ENCODE measurements around the gene UTP4.

Gene UTP4

GRCh38 chr16:69190598-69190997, 58.1 kb downstream of the UTP4 start:
- peak; percentile 95 for DNase-seq (ENCODE audit: low read depth)
- no peak overlapping the region for H3K4me3 ChIP-seq (ENCODE audit: low read depth, low read length)
- no peak for TF ChIP-seq MAX (IDR thresholded peaks at IDR 0.05; ENCODE audit: low read depth, low read length)
- no peak for TF ChIP-seq MYC (IDR thresholded peaks at IDR 0.05; ENCODE audit: low read depth, low read length)
- TF ChIP-seq POLR2A (IDR thresholded peaks at IDR 0.05; ENCODE audit: extremely low read depth, insufficient read length): no peak
- no peak for TF ChIP-seq CTCF (IDR thresholded peaks at IDR 0.05; ENCODE audit: low read depth, low read length)

GRCh38 chr16:69191136-69191535, 58.7 kb downstream of the UTP4 start:
- no peak for TF ChIP-seq MYC (IDR thresholded peaks at IDR 0.05; ENCODE audit: low read depth, low read length)
- no peak for TF ChIP-seq POLR2A (IDR thresholded peaks at IDR 0.05; ENCODE audit: extremely low read depth, insufficient read length)
- TF ChIP-seq CTCF (IDR thresholded peaks at IDR 0.05; ENCODE audit: low read depth, low read length): no peak
- TF ChIP-seq MAX (IDR thresholded peaks at IDR 0.05; ENCODE audit: low read depth, low read length): no peak
- H3K4me3 ChIP-seq (ENCODE audit: low read depth, low read length): no peak overlapping the region
- DNase-seq (ENCODE audit: low read depth): no peak

- no peak overlapping the region for H3K4me3 ChIP-seq (ENCODE audit: low read depth, low read length)
- no peak for TF ChIP-seq MYC (IDR thresholded peaks at IDR 0.05; ENCODE audit: low read depth, low read length)
- no peak for DNase-seq (ENCODE audit: low read depth)
Observed at GRCh38 chr16:69193855-69194254, 61.4 kb downstream of the UTP4 start.

GRCh38 chr16:69194488-69194887, 62.0 kb downstream of the UTP4 start:
- TF ChIP-seq MYC (IDR thresholded peaks at IDR 0.05; ENCODE audit: low read depth, low read length) (no peak), CTCF (IDR thresholded peaks at IDR 0.05; ENCODE audit: low read depth, low read length) (no peak), MAX (IDR thresholded peaks at IDR 0.05; ENCODE audit: low read depth, low read length) (no peak), POLR2A (IDR thresholded peaks at IDR 0.05; ENCODE audit: extremely low read depth, insufficient read length) (no peak)
- DNase-seq (ENCODE audit: low read depth): no peak

GRCh38 chr16:69195369-69196029, 63.0 kb downstream of the UTP4 start:
- H3K4me3 ChIP-seq (ENCODE audit: low read depth, low read length): no peak overlapping the region
- TF ChIP-seq MYC (IDR thresholded peaks at IDR 0.05; ENCODE audit: low read depth, low read length) (no peak), CTCF (IDR thresholded peaks at IDR 0.05; ENCODE audit: low read depth, low read length) (no peak), POLR2A (IDR thresholded peaks at IDR 0.05; ENCODE audit: extremely low read depth, insufficient read length) (no peak), MAX (IDR thresholded peaks at IDR 0.05; ENCODE audit: low read depth, low read length) (no peak)
- DNase-seq (ENCODE audit: low read depth): no peak

More at GRCh38 chr16:69194488-69194887, 62.0 kb downstream of the UTP4 start:
- no peak overlapping the region for H3K4me3 ChIP-seq (ENCODE audit: low read depth, low read length)

GRCh38 chr16:69197573-69197972, 65.1 kb downstream of the UTP4 start:
- H3K4me3 ChIP-seq (ENCODE audit: low read depth, low read length): no peak overlapping the region
- DNase-seq (ENCODE audit: low read depth): no peak
- TF ChIP-seq CTCF (IDR thresholded peaks at IDR 0.05; ENCODE audit: low read depth, low read length): no peak
- no peak for TF ChIP-seq MAX (IDR thresholded peaks at IDR 0.05; ENCODE audit: low read depth, low read length)
- no peak for TF ChIP-seq MYC (IDR thresholded peaks at IDR 0.05; ENCODE audit: low read depth, low read length)
